ENCODE measurements around the gene NUP188. TPM values are rescaled to one million over a fixed set of nuclear protein-coding genes. Genes with fewer than 3 reads are reported as not detected.

NUP188 gene
- total and polyA plus RNA-seq, 2 of the 13 experiments (the other 11 are each of a cell fraction or from before 2014, with no cell fraction given) = 28.0 to 38.5 TPM

- TF ChIP-seq ONECUT2 (CRISPR knock-in tag; IDR thresholded peaks at IDR 0.05) = no peak
- TF ChIP-seq MXI1 (IDR thresholded peaks at IDR 0.05; ENCODE audit: borderline replicate concordance, low read depth, low read length) = peak; percentile 34; the same call in 1 of the 3 replicates
- peak; percentile 49; the same call in 1 of the 2 replicates for TF ChIP-seq FOXO1 (CRISPR knock-in tag; IDR thresholded peaks at IDR 0.05)
- no peak for TF ChIP-seq RFXANK (CRISPR knock-in tag; IDR thresholded peaks at IDR 0.05)
- no peak for TF ChIP-seq ZNF251 (CRISPR knock-in tag; IDR thresholded peaks at IDR 0.05)
- TF ChIP-seq GATAD2A (CRISPR knock-in tag; IDR thresholded peaks at IDR 0.05) = peak; percentile 52; the same call in 1 of the 2 replicates
- TF ChIP-seq HOXA3 (CRISPR knock-in tag; IDR thresholded peaks at IDR 0.05) = peak; percentile 40; the same call in 1 of the 2 replicates
- TF ChIP-seq ETV5 (CRISPR knock-in tag; IDR thresholded peaks at IDR 0.05; ENCODE audit: borderline replicate concordance) = peak; percentile 16; the same call in 1 of the 2 replicates
- no peak for TF ChIP-seq GPN1 (CRISPR knock-in tag; IDR thresholded peaks at IDR 0.05; ENCODE audit: borderline replicate concordance)
- peak; percentile 70; the same call in 1 of the 2 replicates for TF ChIP-seq PITX1 (CRISPR knock-in tag; IDR thresholded peaks at IDR 0.05)
- no peak for TF ChIP-seq ZNF83 (CRISPR knock-in tag; IDR thresholded peaks at IDR 0.05; ENCODE audit: borderline replicate concordance)
- TF ChIP-seq HNF4G (IDR thresholded peaks at IDR 0.05; ENCODE audit: borderline replicate concordance, low read depth, low read length) = peak; percentile 69
- TF ChIP-seq HNF4G (CRISPR knock-in tag; IDR thresholded peaks at IDR 0.05; ENCODE audit: borderline replicate concordance, low read depth) = peak; percentile 60; the same call in 1 of the 2 replicates
- no peak for TF ChIP-seq ZNF546 (CRISPR knock-in tag; conservative IDR thresholded peaks at IDR 0.05)
- TF ChIP-seq ZNF501 (CRISPR knock-in tag; IDR thresholded peaks at IDR 0.05) = peak; percentile 48; the same call in 1 of the 2 replicates
- TF ChIP-seq ZNF577 (CRISPR knock-in tag; IDR thresholded peaks at IDR 0.05; ENCODE audit: borderline replicate concordance, low read depth) = no peak
- 0 out of 2 replicates have a peak, but pooled peaks have one; percentile 41 for TF ChIP-seq STAT6 (CRISPR knock-in tag; IDR thresholded peaks at IDR 0.05; ENCODE audit: borderline replicate concordance)
- 0 out of 2 replicates have a peak, but pooled peaks have one; percentile 28 for TF ChIP-seq ZFP90 (CRISPR knock-in tag; IDR thresholded peaks at IDR 0.05; ENCODE audit: borderline replicate concordance)
- peak; percentile 65; the same call in 1 of the 2 replicates for TF ChIP-seq ZNF292 (CRISPR knock-in tag; IDR thresholded peaks at IDR 0.05; ENCODE audit: borderline replicate concordance, low read depth)
- TF ChIP-seq ZNF362 (CRISPR knock-in tag; IDR thresholded peaks at IDR 0.05; ENCODE audit: borderline replicate concordance) = peak; percentile 33; the same call in 1 of the 2 replicates
- no peak for TF ChIP-seq ZSCAN9 (CRISPR knock-in tag; IDR thresholded peaks at IDR 0.05; ENCODE audit: borderline replicate concordance)
- TF ChIP-seq KDM2A (CRISPR knock-in tag; IDR thresholded peaks at IDR 0.05; ENCODE audit: borderline replicate concordance, low read depth) = 0 out of 2 replicates have a peak, but pooled peaks have one; percentile 25
- peak; percentile 33; the same call in 1 of the 2 replicates for TF ChIP-seq HOMEZ (CRISPR knock-in tag; IDR thresholded peaks at IDR 0.05; ENCODE audit: low read depth)
- no peak for TF ChIP-seq ZBTB20 (CRISPR knock-in tag; IDR thresholded peaks at IDR 0.05; ENCODE audit: borderline replicate concordance, low read depth)
- no peak for TF ChIP-seq HOXD1 (CRISPR knock-in tag; IDR thresholded peaks at IDR 0.05)
- 0 out of 2 replicates have a peak, but pooled peaks have one; percentile 22 for TF ChIP-seq MEF2D (CRISPR knock-in tag; IDR thresholded peaks at IDR 0.05)
- TF ChIP-seq RAD51 (IDR thresholded peaks at IDR 0.05; ENCODE audit: borderline replicate concordance) = no peak
Measured at GRCh38 chr9:128905964-128906363, 41.5 kb upstream of the NUP188 start (continued).

All from HepG2 (cell line).